Astrocyte of the spinal cord (primary cell): ENCODE data around the gene SKIC2.

Experiments
- DNase-seq: peaks from one replicate; pipeline ENCODE4 v3.0.0; 2011; ENCODE audit warnings: low read depth, low spot score
- H3K4me3 ChIP-seq: 2 replicates; pipeline ENCODE4 v1.5.1; 2011; ENCODE audit warnings: low read depth, mild to moderate bottlenecking, low read length, moderate library complexity
- in situ Hi-C: cut with HindIII; loops from 2 replicates; pipeline ENCODE4 v1.10.0; 2017; ENCODE audit warnings: low sequenced_read_pairs
- TF ChIP-seq, protein P1 (sequence below): IDR thresholded peaks from 2 replicates; pipeline ENCODE4 v1.5.1; 2012; ENCODE audit warnings: low read depth, mild to moderate bottlenecking, low read length, inconsistent platforms

Gene SKIC2

DNA sequence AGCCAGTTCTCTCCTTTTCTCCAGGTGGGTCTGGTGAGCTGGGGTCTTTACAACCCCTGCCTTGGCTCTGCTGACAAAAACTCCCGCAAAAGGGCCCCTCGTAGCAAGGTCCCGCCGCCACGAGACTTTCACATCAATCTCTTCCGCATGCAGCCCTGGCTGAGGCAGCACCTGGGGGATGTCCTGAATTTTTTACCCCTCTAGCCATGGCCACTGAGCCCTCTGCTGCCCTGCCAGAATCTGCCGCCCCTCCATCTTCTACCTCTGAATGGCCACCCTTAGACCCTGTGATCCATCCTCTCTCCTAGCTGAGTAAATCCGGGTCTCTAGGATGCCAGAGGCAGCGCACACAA lies 13.8 kb upstream of the SKIC2 start:
- DNase-seq = no peak
- H3K4me3 ChIP-seq = no peak overlapping the region
- in situ Hi-C loops = no loop called here
- TF ChIP-seq, protein P1, sequence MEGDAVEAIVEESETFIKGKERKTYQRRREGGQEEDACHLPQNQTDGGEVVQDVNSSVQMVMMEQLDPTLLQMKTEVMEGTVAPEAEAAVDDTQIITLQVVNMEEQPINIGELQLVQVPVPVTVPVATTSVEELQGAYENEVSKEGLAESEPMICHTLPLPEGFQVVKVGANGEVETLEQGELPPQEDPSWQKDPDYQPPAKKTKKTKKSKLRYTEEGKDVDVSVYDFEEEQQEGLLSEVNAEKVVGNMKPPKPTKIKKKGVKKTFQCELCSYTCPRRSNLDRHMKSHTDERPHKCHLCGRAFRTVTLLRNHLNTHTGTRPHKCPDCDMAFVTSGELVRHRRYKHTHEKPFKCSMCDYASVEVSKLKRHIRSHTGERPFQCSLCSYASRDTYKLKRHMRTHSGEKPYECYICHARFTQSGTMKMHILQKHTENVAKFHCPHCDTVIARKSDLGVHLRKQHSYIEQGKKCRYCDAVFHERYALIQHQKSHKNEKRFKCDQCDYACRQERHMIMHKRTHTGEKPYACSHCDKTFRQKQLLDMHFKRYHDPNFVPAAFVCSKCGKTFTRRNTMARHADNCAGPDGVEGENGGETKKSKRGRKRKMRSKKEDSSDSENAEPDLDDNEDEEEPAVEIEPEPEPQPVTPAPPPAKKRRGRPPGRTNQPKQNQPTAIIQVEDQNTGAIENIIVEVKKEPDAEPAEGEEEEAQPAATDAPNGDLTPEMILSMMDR = no peak

GRCh38 chr6:31945507-31946369 lies 13.2 kb upstream of the SKIC2 start, which contains the start of gene CFB:
Gene CFB, plus strand, starts transcription at chr6:31946095. Its CDS starts 127 bp downstream, at chr6:31946222.
- TF ChIP-seq, protein P1 = no peak
- H3K4me3 ChIP-seq = no peak within 1 kb of the TSS
- DNase-seq = peak; percentile 70
- in situ Hi-C loops = no loop called here

DNA sequence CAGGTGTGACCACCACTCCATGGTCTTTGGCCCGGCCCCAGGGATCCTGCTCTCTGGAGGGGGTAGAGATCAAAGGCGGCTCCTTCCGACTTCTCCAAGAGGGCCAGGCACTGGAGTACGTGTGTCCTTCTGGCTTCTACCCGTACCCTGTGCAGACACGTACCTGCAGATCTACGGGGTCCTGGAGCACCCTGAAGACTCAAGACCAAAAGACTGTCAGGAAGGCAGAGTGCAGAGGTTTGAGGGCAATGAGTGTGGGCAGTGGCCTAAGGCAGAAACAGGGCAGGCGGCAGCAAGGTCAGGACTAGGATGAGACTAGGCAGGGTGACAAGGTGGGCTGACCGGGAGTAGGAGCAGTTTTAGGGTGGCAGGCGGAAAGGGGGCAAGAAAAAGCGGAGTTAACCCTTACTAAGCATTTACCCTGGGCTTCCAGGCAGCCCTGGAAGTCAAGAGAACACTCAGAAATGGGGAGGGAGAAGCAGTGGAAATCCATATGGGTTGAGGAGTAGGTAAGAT lies 12.5 kb upstream of the SKIC2 start:
- in situ Hi-C loops = no loop called here
- DNase-seq = no peak
- TF ChIP-seq, protein P1 = no peak
- H3K4me3 ChIP-seq = no peak overlapping the region

- in situ Hi-C loops = no loop called here
- no peak overlapping the region for H3K4me3 ChIP-seq
- DNase-seq = no peak
- TF ChIP-seq, protein P1 = no peak
These were observed 11.8 kb upstream of the SKIC2 start for GRCh38 chr6:31947070-31947675.

DNA sequence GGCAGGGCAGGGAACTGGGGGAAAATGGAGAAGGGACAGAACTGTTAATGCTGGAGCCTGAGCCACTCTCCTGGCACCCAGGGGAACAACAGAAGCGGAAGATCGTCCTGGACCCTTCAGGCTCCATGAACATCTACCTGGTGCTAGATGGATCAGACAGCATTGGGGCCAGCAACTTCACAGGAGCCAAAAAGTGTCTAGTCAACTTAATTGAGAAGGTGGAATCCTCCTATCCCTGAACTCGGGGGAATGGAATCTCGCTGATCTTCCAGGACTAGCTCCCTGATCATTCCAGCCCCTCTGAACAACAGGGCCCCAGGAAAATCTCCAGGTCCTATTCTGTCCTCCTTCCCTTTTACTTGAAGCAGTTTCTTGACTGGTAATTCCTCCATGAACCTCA lies 11.1 kb upstream of the SKIC2 start:
- in situ Hi-C loops = no loop called here
- no peak for DNase-seq
- no peak overlapping the region for H3K4me3 ChIP-seq
- TF ChIP-seq, protein P1 = no peak

DNA sequence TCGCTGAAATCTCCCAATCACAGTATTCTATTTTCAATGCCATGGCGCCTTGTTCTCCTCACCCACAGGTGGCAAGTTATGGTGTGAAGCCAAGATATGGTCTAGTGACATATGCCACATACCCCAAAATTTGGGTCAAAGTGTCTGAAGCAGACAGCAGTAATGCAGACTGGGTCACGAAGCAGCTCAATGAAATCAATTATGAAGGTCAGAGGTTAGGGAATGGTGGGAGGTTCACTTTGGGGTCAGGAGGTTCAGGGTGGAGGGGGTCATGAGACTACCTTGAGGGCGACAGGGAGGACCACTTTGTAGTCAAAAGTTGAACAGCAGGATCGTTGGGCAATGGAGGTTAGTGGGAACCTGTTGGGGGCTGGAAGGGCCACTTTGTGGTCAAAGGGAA lies 10.7 kb upstream of the SKIC2 start:
- no peak overlapping the region for H3K4me3 ChIP-seq
- in situ Hi-C loops = no loop called here
- DNase-seq = no peak
- TF ChIP-seq, protein P1 = no peak
